CD4-positive, alpha-beta T cell treated with Interferon alpha-2 for 1 hour (primary cell): Measurements from ENCODE around the gene COQ5.

Experiments
- DNase-seq, 2 donors: peaks; one replicate each; pipeline ENCODE4 v3.0.0-alpha.2; 2020 to 2022

COQ5 gene

GRCh38 chr12:120480211-120480610 lies 48.7 kb downstream of the COQ5 start:
- no peak for DNase-seq

GRCh38 chr12:120479458-120479857 lies 49.5 kb downstream of the COQ5 start:
- no peak for DNase-seq

- no peak for DNase-seq
Observed at GRCh38 chr12:120475643-120476042, 53.3 kb downstream of the COQ5 start.

- no peak for DNase-seq
Observed at GRCh38 chr12:120474616-120474960, 54.4 kb downstream of the COQ5 start.

- no peak for DNase-seq
Observed at GRCh38 chr12:120473807-120474615, 54.9 kb downstream of the COQ5 start.

- DNase-seq = no peak
Observed at GRCh38 chr12:120472521-120472920, 56.4 kb downstream of the COQ5 start.

- DNase-seq = no peak
Observed at GRCh38 chr12:120470150-120470784, 58.7 kb downstream of the COQ5 start.

- peak; percentile 97 to 98 for DNase-seq
Observed at GRCh38 chr12:120469450-120470149, 59.4 kb downstream of the COQ5 start, which contains the start of gene SRSF9. SRSF9 (minus strand) TSS chr12:120469748; CDS start chr12:120469609, 139 bp downstream.

- DNase-seq = peak; percentile 46 to 63
Observed at GRCh38 chr12:120468821-120469449, 60.0 kb downstream of the COQ5 start.

- DNase-seq = peak; percentile 6 to 36
Observed at GRCh38 chr12:120468325-120468820, 60.6 kb downstream of the COQ5 start.

- no peak for DNase-seq
Observed at GRCh38 chr12:120467439-120467838, 61.5 kb downstream of the COQ5 start.

GRCh38 chr12:120466560-120467315 lies 62.2 kb downstream of the COQ5 start:
- peak; percentile 39 to 65 for DNase-seq

- no peak for DNase-seq
Observed at GRCh38 chr12:120465756-120466155, 63.2 kb downstream of the COQ5 start.

GRCh38 chr12:120463712-120464111 lies 65.2 kb downstream of the COQ5 start:
- DNase-seq = no peak

GRCh38 chr12:120462099-120462640 lies 66.8 kb downstream of the COQ5 start:
- DNase-seq = no peak

- DNase-seq = no peak
Observed at GRCh38 chr12:120460157-120460556, 68.8 kb downstream of the COQ5 start.

GRCh38 chr12:120457133-120457532 lies 71.8 kb downstream of the COQ5 start:
- peak in 1 of 2 donors; percentile 24 for DNase-seq

- DNase-seq = no peak
Observed at GRCh38 chr12:120455302-120455701, 73.7 kb downstream of the COQ5 start.

GRCh38 chr12:120453977-120454376 lies 75.0 kb downstream of the COQ5 start:
- DNase-seq = peak; percentile 28 to 66
